NCI-H1092 treated with DMSO at 0.1 percent for 48 hours (cell line): ENCODE data around the gene LASP1NB.
"Not testable (repeated sequence)": the region's sequence is repeated elsewhere in the genome, so short reads cannot be mapped to it uniquely, and the experiment has no call there.

Experiments
- DNase-seq: peaks from one replicate; lab custom pipeline; 2025; lab: John Stamatoyannopoulos, UW

Gene LASP1NB

DNA sequence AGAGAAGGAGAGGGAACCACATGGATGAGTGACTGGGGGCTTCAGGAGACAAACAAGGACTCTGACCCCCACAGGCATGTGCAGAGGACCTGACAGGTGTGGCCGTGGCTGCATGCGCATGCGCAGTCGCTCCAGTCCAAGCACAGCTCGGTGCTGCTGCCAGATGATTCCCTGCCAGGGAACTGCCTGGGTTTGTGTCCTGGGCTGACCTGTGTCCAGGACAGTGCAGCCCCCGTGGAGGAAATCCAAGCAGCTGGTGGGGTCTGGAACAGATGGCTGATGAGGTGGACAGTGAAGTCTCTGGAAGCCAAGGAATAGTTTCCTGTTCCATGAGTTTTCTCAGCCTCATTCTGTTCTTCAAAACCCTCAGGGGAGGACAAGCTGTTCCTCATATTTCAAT lies 28.2 kb upstream of the LASP1NB start:
- DNase-seq = no peak

DNA sequence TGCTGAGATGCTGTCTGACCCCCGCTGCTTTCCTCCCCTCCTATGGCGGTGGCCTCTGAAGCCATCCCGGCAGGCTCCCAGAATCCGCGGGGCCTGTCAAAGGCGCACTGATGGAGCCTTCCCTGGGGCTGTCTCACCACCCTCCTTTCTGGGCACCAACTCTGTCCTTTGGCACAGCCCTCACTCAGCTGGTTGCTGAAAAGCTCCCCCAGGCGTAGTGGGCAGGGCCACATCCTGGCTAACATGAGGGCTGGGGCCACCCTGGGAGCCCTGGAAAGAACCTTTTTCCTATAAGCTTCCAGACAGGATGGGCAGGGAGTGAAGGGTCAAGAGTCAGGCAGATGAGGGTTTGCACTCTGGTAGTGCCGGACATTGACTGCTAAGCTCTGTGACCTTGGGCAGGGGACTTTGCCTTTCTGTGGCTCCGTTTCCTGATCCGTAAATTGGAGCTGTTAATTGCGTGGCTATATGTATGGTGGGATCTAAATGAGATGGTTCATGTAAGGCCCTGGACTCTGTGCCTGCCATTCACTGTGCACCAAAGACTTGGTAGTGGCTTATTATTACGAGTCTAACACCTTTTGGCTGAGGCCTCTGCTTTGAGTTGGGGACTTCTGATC lies 27.6 kb upstream of the LASP1NB start:
- no peak for DNase-seq

DNA sequence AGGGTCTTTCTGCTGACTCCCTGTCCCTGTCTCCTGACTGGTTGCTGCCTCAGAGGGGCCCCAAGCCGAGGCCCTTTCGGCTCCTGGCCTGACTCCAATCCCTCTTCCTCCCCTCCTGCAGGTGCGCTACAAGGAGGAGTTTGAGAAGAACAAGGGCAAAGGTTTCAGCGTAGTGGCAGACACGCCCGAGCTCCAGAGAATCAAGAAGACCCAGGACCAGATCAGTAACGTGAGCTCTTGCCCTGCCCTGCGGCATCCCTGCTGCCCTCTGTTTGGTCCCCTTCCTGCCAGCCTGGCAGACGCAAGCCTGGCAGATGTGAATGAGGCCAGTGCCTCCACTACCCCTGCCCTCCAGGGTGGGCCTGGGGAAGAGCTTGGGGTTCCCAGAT lies 27.1 kb upstream of the LASP1NB start:
- no peak for DNase-seq

DNA sequence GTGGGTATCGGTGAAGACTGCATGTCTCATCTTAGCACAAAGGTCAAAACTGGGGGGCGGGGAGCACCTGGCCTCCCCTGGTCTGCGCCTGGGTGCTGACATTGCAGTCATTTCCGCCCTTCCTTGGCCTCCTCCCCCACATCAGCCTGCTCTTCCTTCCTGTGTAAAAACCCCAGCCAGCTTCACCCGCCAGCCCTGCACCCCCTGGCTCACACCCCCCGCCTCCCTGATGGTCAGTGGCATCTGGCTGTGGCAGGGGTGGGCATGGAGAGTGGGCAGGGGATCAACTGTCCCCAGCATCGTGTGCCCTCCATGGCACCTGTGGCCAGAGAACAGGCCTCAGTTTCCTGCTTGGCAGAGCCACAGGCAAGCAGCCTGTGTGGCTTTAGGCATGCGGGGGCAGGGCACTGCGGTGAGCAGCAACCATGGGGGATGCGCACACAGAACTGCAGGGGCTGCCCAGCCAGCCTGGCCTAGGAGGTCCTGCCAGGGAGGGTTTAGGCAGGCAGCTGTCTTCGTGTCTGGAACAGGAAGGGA lies 26.5 kb upstream of the LASP1NB start:
- no peak for DNase-seq

DNA sequence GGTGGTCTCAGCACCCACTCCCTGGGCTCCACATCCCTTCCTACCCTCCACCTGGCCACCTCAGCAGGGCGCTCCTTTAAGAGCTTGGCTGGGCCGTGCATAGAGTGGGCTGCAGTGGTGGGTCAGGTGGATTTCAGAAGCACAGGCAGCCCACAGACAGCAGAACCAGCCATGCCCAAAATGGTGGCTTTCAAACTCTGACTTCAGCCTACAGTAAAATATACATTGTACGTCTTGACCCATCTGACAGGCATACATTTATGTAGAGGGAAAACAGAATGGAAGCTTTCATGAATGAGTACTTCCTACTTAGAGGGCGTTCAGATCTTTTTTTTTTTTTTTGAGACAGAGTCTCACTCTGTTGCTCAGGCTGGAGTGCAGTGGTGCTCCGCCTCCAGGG lies 26.0 kb upstream of the LASP1NB start:
- DNase-seq = no peak

DNA sequence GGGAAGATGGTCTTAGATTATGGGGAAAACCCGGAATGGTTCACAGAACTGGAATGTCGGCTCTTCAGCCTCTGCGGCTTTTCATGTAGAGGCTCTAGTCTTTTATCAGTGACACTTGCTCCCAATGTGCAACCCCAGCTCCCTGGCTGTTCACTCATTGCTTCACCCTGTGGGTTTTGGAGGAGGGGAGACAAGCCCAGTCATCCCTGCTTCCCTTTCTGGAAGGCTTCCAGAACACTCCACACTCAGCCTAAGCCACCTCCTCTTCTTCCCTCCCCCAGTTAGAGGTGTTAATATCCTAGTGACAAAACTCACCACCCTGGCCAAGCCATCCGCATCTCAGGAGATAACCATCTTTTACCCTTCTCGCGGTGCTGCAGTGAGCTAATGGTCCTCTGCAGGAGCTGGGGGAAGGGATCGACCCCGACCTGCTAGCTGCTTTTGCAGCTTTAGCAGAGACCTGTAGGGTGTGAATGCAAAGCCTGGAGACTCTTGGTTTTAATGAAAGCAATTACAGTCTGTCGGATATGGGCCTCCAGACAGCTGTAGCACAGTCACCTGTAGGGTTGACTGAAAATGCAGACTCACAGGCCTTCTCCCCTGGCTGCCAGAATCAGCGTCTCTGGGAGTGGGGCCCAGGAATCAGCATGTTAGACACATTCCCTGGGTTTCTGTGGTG lies 24.3 kb upstream of the LASP1NB start:
- DNase-seq = no peak

DNA sequence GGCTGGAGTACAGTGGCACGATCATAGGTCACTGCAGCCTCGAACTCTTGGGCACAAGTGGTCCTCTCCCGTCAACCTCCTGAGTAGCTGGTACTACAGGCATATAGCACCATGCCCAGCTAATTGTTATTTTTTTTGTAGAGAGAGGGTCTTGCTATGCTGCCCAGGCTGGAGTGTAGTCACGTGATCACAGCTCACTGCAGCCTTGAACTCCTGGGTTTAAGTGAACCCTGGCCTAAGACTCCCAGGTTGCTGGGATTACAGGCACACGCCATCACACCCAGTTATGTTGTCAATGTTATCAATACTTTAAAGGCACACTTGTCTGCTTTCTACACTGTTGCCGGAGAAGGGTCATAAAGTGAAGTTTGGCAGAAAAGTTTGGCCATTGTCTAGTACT lies 22.0 kb upstream of the LASP1NB start:
- no peak for DNase-seq

DNA sequence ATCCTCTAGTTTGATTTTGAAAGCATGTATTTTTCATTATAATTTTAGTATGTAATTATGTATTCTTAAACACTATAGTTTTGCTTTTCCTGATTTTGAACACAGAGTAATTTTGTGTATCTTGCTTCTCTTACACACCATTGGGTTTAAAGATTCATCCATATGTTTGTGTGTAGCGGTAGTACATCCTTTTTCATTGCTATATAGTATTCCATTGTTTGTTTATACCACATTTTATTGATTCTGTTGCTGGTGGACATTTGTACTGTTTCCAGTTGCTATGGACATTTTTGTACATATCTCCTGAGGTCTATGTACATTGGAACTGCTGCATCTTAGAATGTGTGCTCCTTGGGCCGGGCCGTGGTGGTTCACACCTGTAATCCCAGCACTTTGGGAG lies 20.5 kb upstream of the LASP1NB start:
- no peak for DNase-seq

DNA sequence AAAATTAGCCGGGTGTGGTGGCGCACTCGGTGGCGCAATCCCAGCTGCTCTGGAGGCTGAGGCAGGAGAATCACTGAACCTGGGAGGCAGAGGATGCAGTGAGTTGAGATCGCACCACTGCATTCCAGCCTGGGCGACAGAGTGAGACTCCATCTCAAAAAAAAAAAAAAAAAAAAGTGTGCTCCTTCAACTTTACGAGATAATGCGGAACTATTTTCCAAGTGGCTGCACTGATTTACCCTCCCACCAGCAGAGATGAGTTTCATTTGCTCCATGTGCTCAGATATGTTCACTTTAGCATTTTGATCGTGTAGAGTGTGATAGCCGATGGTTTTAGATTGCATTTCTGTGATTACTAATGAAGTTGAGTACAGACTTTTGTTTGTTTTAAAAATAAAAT lies 20.0 kb upstream of the LASP1NB start:
- DNase-seq = no peak

DNA sequence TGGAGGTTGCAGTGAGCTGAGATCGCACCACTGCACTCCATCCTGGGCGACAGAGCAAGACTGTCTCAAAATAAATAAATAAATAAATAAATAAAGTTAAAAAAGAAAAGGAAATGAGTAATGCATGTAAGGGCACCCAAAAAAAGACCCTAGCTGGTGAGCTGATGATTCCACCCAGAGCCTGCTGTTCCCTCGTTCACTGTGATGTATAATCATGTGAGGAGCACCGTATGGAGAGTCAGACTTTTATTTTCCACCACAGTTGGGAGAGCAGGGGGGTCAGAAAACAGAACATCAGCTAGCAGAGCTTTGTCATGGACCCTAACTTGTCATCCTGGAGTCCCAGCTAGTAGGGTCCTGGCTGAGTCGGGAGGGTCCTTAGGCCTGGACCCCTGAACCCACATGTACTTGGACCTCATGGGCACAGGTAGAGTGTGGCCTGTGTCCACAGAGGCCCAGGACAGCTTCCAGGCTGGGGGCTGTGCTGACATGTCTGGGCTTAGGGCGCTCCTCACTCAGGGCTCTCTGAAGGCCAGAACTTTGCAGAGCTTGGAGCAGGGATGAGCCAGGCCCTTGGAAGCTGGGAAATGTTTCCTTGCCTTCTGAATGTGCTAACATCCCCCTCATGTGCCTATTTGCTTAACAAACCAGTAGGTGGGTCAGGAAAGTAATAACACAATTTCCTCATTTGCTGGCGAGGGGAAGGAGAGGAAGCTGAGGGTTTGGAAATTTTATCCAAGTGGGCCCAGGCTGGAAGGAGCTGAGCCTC lies 18.8 kb upstream of the LASP1NB start:
- no peak for DNase-seq

DNA sequence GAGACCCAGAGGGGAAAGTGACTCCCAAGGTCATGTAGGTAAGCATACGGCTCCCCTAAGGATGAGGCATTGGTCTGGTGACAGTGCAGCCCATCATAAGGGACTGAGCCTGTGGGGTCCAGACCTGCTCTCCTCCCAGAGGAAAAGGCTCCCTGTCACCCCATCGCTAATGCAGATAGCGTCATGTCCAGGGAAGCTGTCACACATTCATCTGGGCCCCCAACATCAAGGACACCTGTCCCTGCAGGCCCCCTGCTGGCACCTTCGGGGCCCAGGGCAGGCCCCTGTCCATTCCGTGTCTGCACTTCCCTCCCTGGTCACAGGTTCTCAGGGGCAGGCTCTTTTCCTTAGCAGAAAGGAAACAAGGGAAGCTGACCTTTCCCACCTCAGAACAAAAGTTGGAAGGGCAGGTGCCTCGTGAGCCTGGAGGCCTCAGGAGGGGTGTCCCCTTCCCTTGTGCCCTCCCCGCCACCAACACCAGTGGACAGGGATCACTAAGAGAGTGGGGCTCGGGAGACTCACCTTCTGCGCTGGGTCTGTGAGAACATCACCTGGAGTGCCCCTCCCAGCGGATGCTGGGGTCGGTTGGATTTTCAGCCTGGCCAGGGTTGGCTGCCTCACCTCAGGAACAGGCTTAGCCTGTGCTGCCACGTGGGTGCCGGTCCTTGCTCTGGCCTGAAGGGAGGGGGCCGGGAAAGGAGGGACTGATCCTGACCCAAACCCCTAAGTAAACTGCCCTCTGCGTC lies 17.3 kb upstream of the LASP1NB start:
- no peak for DNase-seq

DNA sequence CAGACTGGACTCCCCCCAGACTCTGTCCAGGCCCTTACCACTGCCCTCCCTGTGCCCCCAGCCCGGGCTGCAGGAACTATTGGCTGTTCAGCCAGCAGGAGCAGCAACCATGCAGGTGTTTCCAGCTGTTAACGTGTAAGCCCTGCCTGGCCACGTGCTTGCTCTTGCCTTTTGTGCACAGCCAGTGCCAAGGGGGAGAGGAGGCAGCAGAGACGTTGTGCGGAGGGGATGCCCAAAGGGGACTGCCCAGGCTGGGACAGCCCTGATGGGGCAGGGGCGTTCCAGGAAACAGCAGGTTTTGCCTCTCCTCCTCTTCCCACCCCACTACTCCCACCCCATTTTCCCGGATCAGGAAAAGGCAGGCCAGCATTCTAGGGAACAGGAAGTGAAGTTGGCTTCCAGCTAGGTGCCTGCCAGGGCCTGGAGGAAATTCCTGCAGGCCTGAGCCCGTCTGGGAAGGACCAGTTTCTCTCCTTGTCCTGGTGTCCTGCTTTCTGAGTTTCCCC lies 16.7 kb upstream of the LASP1NB start:
- DNase-seq = no peak

DNA sequence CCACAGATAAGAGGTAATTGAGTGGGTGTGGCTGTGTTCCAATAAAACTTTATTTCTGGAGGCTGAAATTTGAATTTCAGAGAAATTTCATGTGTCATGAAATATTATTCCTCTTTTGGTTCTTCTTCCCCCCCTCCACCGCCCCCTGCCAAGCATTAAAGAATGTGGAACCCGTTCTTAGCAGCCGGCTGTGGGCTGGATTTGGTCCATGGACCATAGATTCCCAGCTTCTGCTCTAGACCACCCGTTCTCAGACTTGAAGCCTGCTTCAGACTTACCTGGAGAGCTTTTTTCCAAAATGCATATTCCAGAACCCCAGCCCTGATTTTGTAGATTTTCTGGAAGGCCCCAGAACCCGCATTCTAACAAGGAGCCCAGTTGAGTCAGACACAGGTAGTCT lies 15.1 kb upstream of the LASP1NB start:
- no peak for DNase-seq

DNA sequence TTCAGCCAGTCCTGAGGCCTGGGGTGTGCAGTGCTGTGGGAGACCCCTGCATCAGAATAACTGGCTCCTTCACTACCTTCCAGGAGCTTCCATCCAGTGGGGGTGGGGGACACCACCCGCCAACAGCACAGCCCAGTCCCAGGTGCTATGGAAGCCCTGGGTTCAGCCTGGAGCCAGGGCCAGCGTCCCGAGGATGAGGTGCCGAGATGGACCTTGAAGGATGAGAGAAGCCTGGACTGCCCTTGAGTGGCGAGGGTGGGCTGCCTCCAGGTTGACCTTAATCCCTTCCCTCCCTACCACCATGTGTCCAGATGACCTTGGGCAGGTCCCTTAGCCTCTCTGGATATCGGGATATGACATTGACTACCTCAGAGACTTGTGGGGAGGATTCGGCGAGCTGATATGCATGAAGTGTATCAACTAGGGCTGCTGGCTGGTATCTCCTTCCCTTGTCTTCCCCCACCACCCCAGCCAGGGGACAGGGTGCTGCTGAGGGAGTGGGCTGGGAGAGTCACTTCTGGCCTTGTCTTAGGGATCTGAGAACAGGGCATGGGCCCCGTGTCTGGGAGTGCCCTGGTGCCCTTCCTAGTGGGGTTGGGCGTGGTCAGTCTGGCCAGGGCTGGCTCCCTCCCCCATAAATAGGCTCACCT lies 14.2 kb upstream of the LASP1NB start:
- no peak for DNase-seq

DNA sequence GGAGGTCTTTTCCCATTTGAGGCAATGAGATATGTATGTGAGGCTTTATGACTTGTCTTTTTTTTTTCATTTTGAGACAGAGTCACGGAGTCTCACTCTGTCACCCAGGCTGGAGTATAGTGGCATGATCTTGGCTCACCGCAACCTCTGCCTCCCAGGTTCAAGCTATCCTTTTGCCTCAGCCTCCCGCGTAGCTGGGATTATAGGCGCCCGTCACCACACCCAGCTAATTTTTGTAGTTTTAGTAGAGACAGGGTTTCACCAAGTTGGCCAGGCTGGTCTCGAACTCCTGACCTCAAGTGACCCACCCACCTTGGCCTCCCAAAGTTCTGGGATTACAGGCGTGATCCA lies 13.7 kb upstream of the LASP1NB start:
- not testable (repeated sequence) for DNase-seq

DNA sequence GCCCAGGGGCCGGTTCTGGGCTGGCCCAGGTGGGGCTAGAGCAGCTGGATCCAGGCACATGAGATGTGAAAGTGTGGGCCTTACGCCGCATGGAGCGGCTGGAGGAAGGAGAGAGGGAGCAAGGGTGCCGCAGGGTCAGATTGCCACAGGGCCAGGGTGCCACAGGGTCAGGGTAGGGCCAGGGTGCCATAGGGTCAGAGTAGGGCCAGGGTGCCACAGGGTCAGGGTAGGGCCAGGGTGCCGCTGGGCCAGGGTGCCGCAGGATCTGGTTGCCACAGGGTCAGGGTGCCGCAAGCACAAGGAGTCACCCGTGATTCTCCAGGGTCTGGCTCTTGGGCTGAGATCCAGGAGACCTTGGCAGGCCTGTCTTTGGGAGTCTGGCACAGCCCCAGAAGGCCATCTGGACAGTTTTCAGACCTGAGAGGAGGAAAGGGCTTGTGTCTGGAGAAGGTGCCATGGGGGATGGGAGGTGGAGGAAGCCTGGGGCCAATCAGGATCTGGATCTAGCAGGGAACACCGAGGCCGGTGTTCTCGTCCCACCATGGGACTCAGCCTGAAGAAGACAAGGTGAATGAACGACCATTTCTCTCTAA lies 13.1 kb upstream of the LASP1NB start:
- no peak for DNase-seq

DNA sequence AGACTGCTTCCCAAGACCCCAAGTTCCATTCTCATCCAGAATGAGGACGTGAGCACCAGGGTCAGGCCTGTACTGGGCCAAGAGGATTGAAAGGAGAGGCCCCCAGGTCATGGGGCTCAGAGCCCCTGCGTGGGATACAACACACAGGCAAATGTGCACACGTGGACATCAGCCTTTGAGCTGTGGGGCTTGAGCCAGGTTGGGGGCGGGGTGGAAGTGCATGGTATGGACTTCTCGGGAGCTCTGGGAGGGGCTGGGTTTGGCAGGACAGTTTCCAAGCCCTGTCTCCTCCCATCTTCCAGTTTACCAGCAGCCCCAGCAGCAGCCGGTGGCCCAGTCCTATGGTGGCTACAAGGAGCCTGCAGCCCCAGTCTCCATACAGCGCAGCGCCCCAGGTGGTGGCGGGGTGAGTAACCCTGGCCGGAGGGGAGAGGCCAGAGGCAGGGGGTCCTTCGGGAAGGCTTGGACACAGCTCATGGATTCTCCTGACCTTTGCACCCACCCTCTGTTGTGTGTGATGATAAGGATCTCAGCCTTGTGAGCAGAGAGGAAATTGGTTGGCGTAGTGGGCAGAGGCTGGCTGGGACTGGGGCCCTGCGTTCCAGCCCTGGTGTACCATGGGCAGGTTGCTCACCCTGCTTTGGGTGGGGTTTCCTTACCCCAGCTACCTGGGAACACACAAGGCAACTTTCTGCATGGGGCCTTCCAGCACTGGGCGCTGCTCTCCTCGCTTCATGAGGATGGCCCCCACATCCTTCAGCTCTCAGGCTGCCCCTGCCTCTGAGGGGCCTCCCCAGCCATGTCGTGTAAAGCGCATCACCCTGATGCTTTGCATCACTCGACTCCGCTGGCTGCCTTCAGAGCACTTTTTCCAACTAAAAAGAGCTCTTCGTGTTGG lies 10.4 kb upstream of the LASP1NB start:
- no peak for DNase-seq

DNA sequence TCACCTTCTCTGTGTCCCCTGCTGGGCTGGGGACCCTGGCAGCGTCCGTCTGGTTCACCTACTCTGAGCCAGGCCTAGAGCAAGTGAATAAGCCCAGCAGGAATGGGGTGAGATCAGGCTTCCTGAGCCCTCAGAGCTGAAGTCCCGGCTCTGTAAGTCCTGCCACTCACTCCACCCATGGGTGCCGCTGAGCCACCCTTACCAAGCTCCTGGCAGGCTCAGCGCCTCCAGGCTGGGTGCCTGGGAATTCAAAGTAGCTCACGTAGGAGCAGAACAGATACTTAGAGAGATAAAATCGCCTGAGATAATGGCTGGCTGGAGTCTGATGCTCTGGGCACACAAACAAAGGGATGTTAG lies 9.8 kb upstream of the LASP1NB start:
- DNase-seq = no peak

DNA sequence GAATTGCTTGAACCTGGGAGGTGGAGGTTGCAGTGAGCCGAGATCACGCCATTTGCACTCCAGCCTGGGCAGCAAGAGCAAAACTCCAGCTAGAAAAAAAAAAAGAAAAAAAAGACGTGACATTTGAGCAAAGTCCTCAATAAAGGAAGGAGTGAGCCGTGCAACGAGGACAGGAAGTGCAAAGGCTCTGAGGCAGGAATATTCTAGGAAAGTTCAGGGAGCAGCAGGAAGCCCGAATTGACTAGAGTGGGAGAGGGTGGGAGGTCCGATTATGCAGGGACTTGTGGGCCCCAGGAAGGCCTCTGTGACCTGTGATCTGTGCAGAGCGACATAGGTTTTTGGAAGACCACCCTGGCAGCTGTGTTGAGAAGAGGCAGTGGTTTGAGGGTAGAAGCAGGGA lies 8.6 kb upstream of the LASP1NB start:
- no peak for DNase-seq

DNA sequence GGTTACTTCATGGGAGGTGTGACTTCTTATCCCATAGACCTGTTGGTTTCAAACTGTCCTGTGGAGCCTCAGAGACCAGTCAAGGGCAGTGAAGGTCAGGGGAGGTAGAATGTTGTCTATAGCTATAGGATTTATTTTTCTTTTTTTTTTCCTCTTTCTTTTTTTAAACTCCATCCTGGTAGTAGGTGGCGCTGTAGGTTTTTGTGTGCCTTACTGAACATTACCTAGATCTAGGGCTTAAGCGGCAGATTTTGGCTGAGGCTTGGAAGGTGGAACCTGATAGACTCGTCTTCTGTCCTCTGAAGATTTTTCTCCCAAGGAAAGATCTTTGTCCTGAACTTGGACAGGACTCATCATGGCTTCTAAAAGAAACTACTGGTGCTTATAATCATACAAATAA lies 8.2 kb upstream of the LASP1NB start:
- DNase-seq = no peak
